IMR-90 (cell line): Measurements from ENCODE around the gene ERICH6. TPM values are rescaled to one million over a fixed set of nuclear protein-coding genes. Genes with fewer than 3 reads are reported as not detected.

ENCODE experiments used
- ATAC-seq: fragments of 200-7000 bp; cut with Tn5 transposase; 2 replicates; pipeline ENCODE4 v1.9.1; 2020; ENCODE audit warnings: low read depth, mild to moderate bottlenecking, moderate library complexity
- BruUV-seq: library from RNA; stranded (reverse); fragments of 400-500 nt; replicated peaks from 2 replicates; lab custom pipeline; 2021; lab: Mats Ljungman, UMichigan
- CTCF ChIA-PET: fragments of 300-600 bp; formaldehyde crosslinking; extraction: SDS; loops from one replicate; lab custom pipeline; 2021; ENCODE audit warnings: antibody characterized with exemption; lab: Yijun Ruan, JAX
- POLR2A ChIA-PET: fragments of 300-600 bp; sonication (Branson Sonifier 250); formaldehyde crosslinking; loops from one replicate; lab custom pipeline; 2022; ENCODE audit warnings: antibody characterized with exemption; ENCODE audit not compliant: unreplicated experiment; lab: Charles Lee
- DNase-seq: peaks from one replicate; pipeline ENCODE4 v3.0.0; 2013
- H2AFZ ChIP-seq: replicated peaks from 2 replicates; pipeline ENCODE3; 2013; ENCODE audit warnings: low read length, mild to moderate bottlenecking; ENCODE audit not compliant: poor library complexity
- H2AK5ac ChIP-seq: 2 replicates; pipeline ENCODE4 v1.6.1; 2013; ENCODE audit warnings: low read depth, low read length, inconsistent platforms
- H2AK9ac ChIP-seq: replicated peaks from 2 replicates; pipeline ENCODE3; 2013; ENCODE audit warnings: mild to moderate bottlenecking, low read depth, low read length, moderate library complexity; ENCODE audit not compliant: poor library complexity
- H2BK120ac ChIP-seq: 2 replicates; pipeline ENCODE4 v1.6.1; 2013; ENCODE audit warnings: low read depth, low read length, inconsistent platforms
- H2BK15ac ChIP-seq: 3 replicates; pipeline ENCODE4 v1.6.1; 2013; ENCODE audit warnings: low read depth, low read length, inconsistent platforms
- H2BK20ac ChIP-seq: 2 replicates; pipeline ENCODE4 v1.6.1; 2013; ENCODE audit warnings: low read depth, mild to moderate bottlenecking, inconsistent platforms, low read length, moderate library complexity
- H2BK5ac ChIP-seq: 2 replicates; pipeline ENCODE4 v1.6.1; 2013; ENCODE audit warnings: mild to moderate bottlenecking, low read depth, low read length, inconsistent platforms; ENCODE audit not compliant: poor library complexity, severe bottlenecking
- H3K14ac ChIP-seq: replicated peaks from 2 replicates; pipeline ENCODE4 v1.6.1; 2013; ENCODE audit warnings: low read depth, low read length, inconsistent platforms
- H3K18ac ChIP-seq: 2 replicates; pipeline ENCODE4 v1.6.1; 2013; ENCODE audit warnings: low read depth, low read length, control low read depth
- H3K23ac ChIP-seq: 2 replicates; pipeline ENCODE4 v1.6.1; 2013; ENCODE audit warnings: low read depth, low read length, inconsistent platforms
- H3K27ac ChIP-seq: 2 replicates; pipeline ENCODE4 v1.5.1; 2013; ENCODE audit warnings: mild to moderate bottlenecking, control low read depth, low read length; ENCODE audit not compliant: insufficient read depth
- H3K27me3 ChIP-seq: 2 replicates; pipeline ENCODE4 v1.6.1; 2013; ENCODE audit warnings: low read length; ENCODE audit not compliant: control insufficient read depth, insufficient read depth
- H3K36me3 ChIP-seq: 2 replicates; pipeline ENCODE4 v1.6.1; 2013; ENCODE audit warnings: low read length, mixed read lengths; ENCODE audit not compliant: control insufficient read depth, insufficient read depth
- H3K4ac ChIP-seq: 2 replicates; pipeline ENCODE4 v1.6.1; 2013; ENCODE audit warnings: low read depth, low read length, inconsistent platforms
- H3K4me1 ChIP-seq: 2 replicates; pipeline ENCODE4 v1.6.1; 2013; ENCODE audit warnings: low read length, mixed read lengths; ENCODE audit not compliant: control insufficient read depth, insufficient read depth
- H3K4me2 ChIP-seq: 2 replicates; pipeline ENCODE4 v1.6.1; 2013; ENCODE audit warnings: low read depth, mild to moderate bottlenecking, control low read depth, low read length, moderate library complexity
- H3K4me3 ChIP-seq: 2 replicates; pipeline ENCODE4 v1.5.1; 2013; ENCODE audit warnings: low read depth, mild to moderate bottlenecking, control low read depth, low read length, moderate library complexity; ENCODE audit not compliant: insufficient read depth
- H3K56ac ChIP-seq: 2 replicates; pipeline ENCODE4 v1.6.1; 2013; ENCODE audit warnings: low read length, inconsistent platforms; ENCODE audit not compliant: insufficient read depth; ENCODE audit errors: extremely low read depth
- H3K79me1 ChIP-seq, 2 experiments: 2 replicates each; pipeline ENCODE4 v1.6.1; 2013; ENCODE audit warnings: low read length in 2 of 2, inconsistent platforms in 1 of 2, low read depth in 1 of 2
- H3K9ac ChIP-seq: 2 replicates; pipeline ENCODE4 v1.6.1; 2013; ENCODE audit warnings: low read depth, low read length, control low read depth
- H3K9me1 ChIP-seq: 2 replicates; pipeline ENCODE4 v1.6.1; 2013; ENCODE audit warnings: low read length, inconsistent platforms; ENCODE audit not compliant: insufficient read depth
- H3K9me3 ChIP-seq: 2 replicates; pipeline ENCODE4 v1.6.1; 2013; ENCODE audit warnings: low read length; ENCODE audit not compliant: control insufficient read depth, insufficient read depth
- H4K20me1 ChIP-seq: 2 replicates; pipeline ENCODE4 v1.6.1; 2013; ENCODE audit warnings: low read length, inconsistent platforms; ENCODE audit not compliant: insufficient read depth
- H4K5ac ChIP-seq: 2 replicates; pipeline ENCODE4 v1.6.1; 2013; ENCODE audit warnings: mild to moderate bottlenecking, low read depth, low read length, control low read depth
- H4K8ac ChIP-seq, 2 experiments: 2 replicates each; pipeline ENCODE4 v1.6.1; 2013; ENCODE audit warnings: low read depth in 2 of 2, low read length in 2 of 2, control low read depth in 1 of 2, inconsistent platforms in 1 of 2
- H4K91ac ChIP-seq: 2 replicates; pipeline ENCODE4 v1.6.1; 2013; ENCODE audit warnings: low read depth, low read length, inconsistent platforms; ENCODE audit not compliant: insufficient read depth
- FOS ChIP-seq: fragments of 150-350 bp; IDR thresholded peaks from 2 replicates; pipeline ENCODE4 v1.6.1; 2016; ENCODE audit warnings: low read depth, low read length
- MAFK ChIP-seq: IDR thresholded peaks from 2 replicates; pipeline ENCODE4 v1.6.1; 2012; ENCODE audit warnings: low read depth, low read length, improper control_type of control experiment
- RAD21 ChIP-seq: IDR thresholded peaks from 2 replicates; pipeline ENCODE4 v1.6.1; 2012; ENCODE audit warnings: low read length, improper control_type of control experiment
- WGBS, 2 experiments: methylation state at CpG; one replicate each; pipeline versions ENCODE4 v1.1.5 to v1.1.7; 2013; ENCODE audit warnings: missing lambda C conversion rate in 2 of 2; ENCODE audit not compliant: insufficient read length in 1 of 2; ENCODE audit errors: extremely low coverage in 2 of 2; 5-methylcytosine and 5-hydroxymethylcytosine counted together
- dilution Hi-C: fragments of 300-500 bp; cut with HindIII; formaldehyde crosslinking; loops from one replicate; pipeline ENCODE4 v1.14.3; 2018; ENCODE audit warnings: low sequenced_read_pairs; ENCODE audit not compliant: unreplicated experiment
- in situ Hi-C: fragments of 300-500 bp; cut with MboI; formaldehyde crosslinking; loops from 3 replicates; pipeline ENCODE4 v1.14.3; 2019; ENCODE audit warnings: low sequenced_read_pairs, inconsistent platforms, mixed read lengths
- intact Hi-C: fragments of 100-400 bp; cut with micrococcal nuclease; formaldehyde crosslinking; loops from 2 replicates; pipeline ENCODE4 v1.10.0; 2022
- polyA plus RNA-seq, 3 experiments: library from polyadenylated mRNA; depleted of rRNA; stranded (reverse); fragments of >200 nt; gene quantifications; 2 replicates each; pipeline ENCODE4 v1.2.3, GENCODE V29; 2012; ENCODE audit warnings: low replicate concordance in 1 of 3
- total RNA-seq: library from RNA; depleted of rRNA; stranded (reverse); fragments of >200 nt; gene quantifications from 2 replicates; pipeline ENCODE4 v1.2.3, GENCODE V29; 2012

ERICH6 gene
- total and polyA plus RNA-seq, 2 of the 4 experiments (the other 2 are of a cell fraction) = under 0.01 TPM; not detected in 1

- Histone ChIP-seq H4K8ac (no peak overlapping the region), H3K23ac (no peak overlapping the region), H3K27ac (no peak overlapping the region), H3K56ac (no peak overlapping the region), H2BK20ac (no peak overlapping the region), H2AK9ac (no peak overlapping the region), H3K9ac (no peak overlapping the region), H4K5ac (no peak overlapping the region), H3K14ac (no peak overlapping the region), H3K4ac (no peak overlapping the region), H3K79me1 (peaks cover 12 to 42% of the 10 kb centered on the region in 2 experiments; a peak in 3 of 4 replicates), H2AFZ (no peak overlapping the region), H2BK5ac (no peak overlapping the region), H4K20me1 (peaks cover 22% of the 10 kb centered on the region), H3K18ac (no peak overlapping the region), H2BK120ac (no peak overlapping the region), H2BK15ac (no peak overlapping the region), H3K9me3 (no peaks in the 10 kb centered on the region), H2AK5ac (no peak overlapping the region), H3K27me3 (no peaks in the 10 kb centered on the region), H4K91ac (no peak overlapping the region), H3K36me3 (peaks cover 4% of the 10 kb centered on the region), H3K4me3 (no peak overlapping the region), H3K9me1 (no peaks in the 10 kb centered on the region; the same call in 1 of the 2 replicates), H3K4me1 (no peaks in the 10 kb centered on the region), H3K4me2 (no peak overlapping the region)
- DNase-seq (no peak), ATAC-seq (no peak)
- WGBS, 2 experiments = no CpG with 5 or more reads among the region's 2 CpGs
- intact Hi-C loops = no loop called here
- dilution Hi-C loops = no loop called here
- no TSS peak for BruUV-seq
- peak; percentile 65 for TF ChIP-seq MAFK
- TF ChIP-seq RAD21 = no peak
- no peak for TF ChIP-seq FOS
- POLR2A ChIA-PET = no interaction called here
- in situ Hi-C loops = no loop called here
- CTCF ChIA-PET = no interaction called here
These were observed 90.7 kb downstream of the ERICH6 start for GRCh38 chr3:150613034-150613433.
